ENCODE data around the gene KLHL29.

KLHL29 gene

GRCh38 chr2:23693606-23693951 lies 308.6 kb downstream of the KLHL29 start:
- intact Hi-C loops (cut with DNase I), result no loop called here
- DNase-seq, result peak in 1 of 42 donors; percentile 13

GRCh38 chr2:23694058-23695045 lies 309.4 kb downstream of the KLHL29 start:
- intact Hi-C loops (cut with DNase I), result no loop called here
- DNase-seq, result peak in 4 of 42 donors; percentile 36 to 63 (median 44)

GRCh38 chr2:23695214-23695889 lies 310.4 kb downstream of the KLHL29 start:
- intact Hi-C loops (cut with DNase I), result no loop called here
- no peak for DNase-seq

GRCh38 chr2:23695890-23696751 lies 311.1 kb downstream of the KLHL29 start:
- no peak for DNase-seq
- intact Hi-C loops (cut with DNase I), result no loop called here

GRCh38 chr2:23696752-23697045 lies 311.7 kb downstream of the KLHL29 start:
- peak in 1 of 42 donors; percentile 31 for DNase-seq
- intact Hi-C loops (cut with DNase I), result no loop called here

- DNase-seq, result peak in 1 of 42 donors; percentile 13
- intact Hi-C loops (cut with DNase I), result no loop called here
Measured at GRCh38 chr2:23697256-23698075, 312.5 kb downstream of the KLHL29 start.

GRCh38 chr2:23698116-23698693 lies 313.2 kb downstream of the KLHL29 start:
- intact Hi-C loops (cut with DNase I), result no loop called here
- peak in 2 of 42 donors; percentile 10 for DNase-seq

- DNase-seq, result peak; percentile 40 to 94 (median 76)
- intact Hi-C loops (cut with DNase I), result no loop called here
Measured at GRCh38 chr2:23698721-23699579, 314.0 kb downstream of the KLHL29 start.

- intact Hi-C loops (cut with DNase I), result no loop called here
- DNase-seq, result peak in 2 of 42 donors; percentile 5 to 23
Measured at GRCh38 chr2:23699580-23699925, 314.6 kb downstream of the KLHL29 start.

- intact Hi-C loops (cut with DNase I), result no loop called here
- peak in 3 of 42 donors; percentile 6 to 31 (median 6) for DNase-seq
Measured at GRCh38 chr2:23700627-23701026, 315.6 kb downstream of the KLHL29 start.

- intact Hi-C loops (cut with DNase I), result no loop called here
- DNase-seq, result peak in 4 of 42 donors; percentile 0 to 40 (median 21)
Measured at GRCh38 chr2:23703037-23703582, 318.1 kb downstream of the KLHL29 start.

GRCh38 chr2:23703583-23704385 lies 318.8 kb downstream of the KLHL29 start:
- intact Hi-C loops (cut with DNase I), result no loop called here
- peak in 2 of 42 donors; percentile 1 to 21 for DNase-seq

- intact Hi-C loops (cut with DNase I), result no loop called here
Measured at GRCh38 chr2:23705771-23706612, 321.0 kb downstream of the KLHL29 start.

GRCh38 chr2:23706613-23707078 lies 321.7 kb downstream of the KLHL29 start:
- intact Hi-C loops (cut with DNase I), result no loop called here
- DNase-seq, result peak in 3 of 42 donors; percentile 29 to 38 (median 31)

More at GRCh38 chr2:23705771-23706612, 321.0 kb downstream of the KLHL29 start:
- peak in 39 of 42 donors; percentile 31 to 89 (median 65) for DNase-seq

GRCh38 chr2:23707096-23707495 lies 322.1 kb downstream of the KLHL29 start:
- intact Hi-C loops (cut with DNase I), result no loop called here
- no peak for DNase-seq

Measured in head of caudate nucleus (tissue), 42 donors.